Kidney glomerular epithelial cell (primary cell): Measurements from ENCODE around the gene PKD1.
"Not testable (repeated sequence)": the region's sequence is repeated elsewhere in the genome, so short reads cannot be mapped to it uniquely, and the experiment has no call there.

Source experiments
- DNase-seq: peaks from one replicate; lab custom pipeline; 2025; lab: John Stamatoyannopoulos, UW

The PKD1 gene

DNA sequence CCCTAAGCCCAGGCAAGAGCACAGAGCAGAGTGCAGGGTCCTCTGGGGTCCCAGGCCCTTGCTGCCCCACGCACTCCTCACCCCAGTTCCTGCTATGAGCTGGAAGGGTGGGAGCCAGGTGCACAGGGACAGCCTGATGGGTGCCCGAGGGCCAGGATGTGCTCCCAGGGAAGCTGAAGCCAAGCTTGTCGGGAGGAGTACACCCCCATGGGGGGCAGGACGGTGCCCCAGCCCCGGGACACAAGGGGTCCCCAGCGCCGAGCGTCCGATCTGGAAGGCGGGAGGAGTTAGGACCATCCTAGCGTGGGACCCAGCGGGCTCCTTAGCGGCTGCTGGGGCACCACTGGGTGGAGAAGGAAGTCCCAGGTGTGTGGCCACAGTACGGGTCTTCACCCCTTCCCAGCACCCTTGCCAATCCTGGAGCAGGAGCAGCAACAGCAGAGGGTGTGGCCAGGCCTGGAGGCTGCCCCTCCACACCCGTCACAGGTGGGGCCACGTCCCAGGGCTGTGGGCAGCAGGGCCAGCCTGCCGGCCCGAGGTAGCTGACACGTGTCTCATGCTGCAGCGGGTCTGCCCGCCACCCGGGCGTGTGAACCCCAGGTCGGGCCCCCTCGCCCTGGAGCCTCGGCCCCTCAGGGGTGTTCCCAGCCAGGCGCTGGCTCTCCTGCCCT is 11.9 kb downstream of the PKD1 start:
- DNase-seq, result not testable (repeated sequence)

DNA sequence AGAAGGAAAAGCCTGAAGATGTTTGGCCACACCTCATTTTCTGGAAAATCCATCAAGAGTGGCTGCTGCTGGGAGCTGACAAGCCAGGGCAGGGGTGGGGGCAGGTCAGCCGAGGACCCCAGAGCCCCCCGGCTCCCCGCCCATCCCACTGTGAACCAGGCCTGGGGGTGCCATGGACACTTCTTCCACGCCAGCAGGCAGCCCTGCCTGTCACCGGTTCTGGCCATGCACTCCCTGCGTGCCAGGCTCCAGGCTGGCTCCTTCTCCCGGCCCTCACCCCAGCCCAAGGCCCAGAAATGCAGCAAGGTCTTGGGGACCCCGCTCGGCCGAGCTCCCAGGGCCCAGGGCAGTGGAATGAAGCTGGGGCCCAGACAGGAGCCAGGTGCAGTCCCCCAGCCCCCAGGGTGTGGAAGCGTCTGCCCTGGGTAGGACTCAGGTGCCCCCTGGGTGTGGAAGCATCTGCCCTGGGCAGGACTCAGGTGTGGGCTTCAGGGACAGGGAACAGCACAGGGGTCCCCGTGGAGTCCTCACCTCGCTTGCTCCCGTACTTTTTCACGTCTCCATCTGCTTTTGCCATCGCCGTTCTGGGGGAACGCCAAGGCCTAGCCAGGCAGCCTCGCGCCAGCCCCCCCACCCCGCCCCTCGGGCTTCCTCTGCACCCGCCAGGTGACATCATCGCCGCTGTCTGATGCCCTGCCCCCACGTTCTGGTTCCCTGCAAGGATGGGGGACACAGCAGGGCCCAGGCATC is 12.6 kb downstream of the PKD1 start:
- DNase-seq, result not testable (repeated sequence)

- no peak for DNase-seq
Measured at GRCh38 chr16:2122429-2122828, 13.3 kb downstream of the PKD1 start.

DNA sequence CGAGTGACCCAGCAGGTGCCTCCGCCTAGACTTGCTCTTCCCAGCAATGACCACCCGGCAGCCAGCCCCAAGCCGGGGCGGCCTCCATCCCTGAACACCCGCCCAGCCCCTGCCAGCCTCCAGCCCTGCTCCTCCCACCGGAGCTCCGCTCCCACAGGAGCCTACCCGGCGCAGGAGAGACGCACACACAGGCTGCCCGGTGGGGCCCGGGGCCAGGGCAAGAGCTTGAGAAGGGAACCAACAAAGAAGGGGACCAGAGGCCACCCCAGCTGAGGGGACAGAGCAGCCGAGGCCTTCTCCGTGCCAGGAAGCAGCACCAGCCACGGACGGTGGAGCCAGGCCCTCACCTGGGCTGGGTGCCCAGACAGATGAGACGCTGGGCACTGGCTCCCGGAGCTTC is 13.8 kb downstream of the PKD1 start:
- DNase-seq, result no peak

GRCh38 chr16:2121325-2121724 is 14.4 kb downstream of the PKD1 start:
- DNase-seq, result not testable (repeated sequence)

GRCh38 chr16:2117960-2118722 is 17.6 kb downstream of the PKD1 start:
- not testable (repeated sequence) for DNase-seq

GRCh38 chr16:2117341-2117740 is 18.4 kb downstream of the PKD1 start:
- not testable (repeated sequence) for DNase-seq

DNA sequence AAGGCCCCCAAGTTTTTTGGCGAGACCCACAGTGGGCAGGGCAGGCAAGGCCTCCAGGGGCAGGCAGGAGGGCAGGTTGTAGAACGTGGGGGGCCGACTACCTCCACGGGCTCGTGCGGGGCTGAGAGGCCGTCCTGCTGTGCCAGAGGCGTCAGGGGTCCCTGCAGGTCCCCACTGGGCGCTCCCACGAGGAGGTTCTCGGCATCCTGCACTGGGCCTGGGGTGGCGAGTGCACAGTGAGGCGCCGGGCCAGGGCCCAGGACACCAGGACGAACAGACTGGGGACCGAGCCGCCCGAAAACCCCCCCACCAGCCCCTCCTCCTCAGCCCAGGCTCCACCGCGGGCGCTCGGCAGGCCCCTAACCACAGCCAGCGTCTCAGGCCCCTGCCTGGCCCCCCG is 19.3 kb downstream of the PKD1 start:
- DNase-seq, result not testable (repeated sequence)

DNA sequence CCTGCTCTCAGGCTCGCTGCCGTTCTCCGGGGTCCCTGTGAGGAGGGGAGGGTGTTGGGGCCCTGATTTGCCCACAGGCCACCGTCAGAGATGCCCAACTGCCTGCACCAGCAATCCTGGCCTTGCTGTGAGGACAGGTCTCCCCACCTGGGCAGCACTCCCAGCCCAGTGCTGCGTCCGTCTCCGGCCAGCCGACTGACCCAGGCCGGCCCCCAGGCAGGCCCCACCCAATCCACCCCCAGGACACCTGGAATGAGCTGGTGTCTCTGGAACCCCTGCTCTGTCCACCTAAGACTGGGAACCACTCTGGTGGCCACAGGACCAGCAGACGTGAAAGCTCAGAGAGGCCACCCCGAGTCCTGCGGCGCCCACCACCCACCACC is 20.1 kb downstream of the PKD1 start:
- DNase-seq, result no peak

DNA sequence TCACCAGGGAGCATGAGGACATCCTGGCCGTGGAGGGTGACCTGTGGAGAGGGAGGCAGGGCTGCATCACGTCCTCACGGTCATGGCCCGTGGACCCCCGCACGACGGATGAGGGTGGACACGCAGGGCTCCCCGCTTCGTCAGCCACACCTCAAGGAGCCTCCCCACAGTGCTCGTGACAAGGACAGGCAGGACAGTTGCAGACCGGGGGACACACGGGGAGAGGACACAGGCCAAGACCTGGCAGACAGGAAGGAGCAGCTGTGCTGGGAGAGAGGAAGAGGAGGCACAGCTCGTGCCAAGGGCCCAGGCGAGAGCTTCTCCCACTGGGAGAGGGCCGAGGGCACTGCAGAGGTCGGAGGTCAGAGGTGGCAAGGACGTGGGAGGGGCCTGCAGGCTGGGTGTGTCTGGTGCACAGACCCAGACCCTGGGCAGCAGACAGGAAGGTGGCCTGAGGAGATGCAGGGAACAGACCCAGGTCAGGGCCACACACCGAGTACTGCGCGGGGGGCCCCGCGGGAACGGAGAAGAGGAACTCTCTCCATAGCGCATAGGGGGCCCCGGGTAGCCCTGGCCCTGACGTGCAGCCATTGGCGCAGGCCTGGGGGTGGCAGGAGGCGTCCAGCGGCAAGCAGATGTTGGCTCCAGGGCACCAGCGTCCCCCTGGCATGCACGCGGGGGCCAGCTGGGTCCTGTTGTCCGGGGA is 20.7 kb downstream of the PKD1 start:
- DNase-seq, result not testable (repeated sequence)

DNA sequence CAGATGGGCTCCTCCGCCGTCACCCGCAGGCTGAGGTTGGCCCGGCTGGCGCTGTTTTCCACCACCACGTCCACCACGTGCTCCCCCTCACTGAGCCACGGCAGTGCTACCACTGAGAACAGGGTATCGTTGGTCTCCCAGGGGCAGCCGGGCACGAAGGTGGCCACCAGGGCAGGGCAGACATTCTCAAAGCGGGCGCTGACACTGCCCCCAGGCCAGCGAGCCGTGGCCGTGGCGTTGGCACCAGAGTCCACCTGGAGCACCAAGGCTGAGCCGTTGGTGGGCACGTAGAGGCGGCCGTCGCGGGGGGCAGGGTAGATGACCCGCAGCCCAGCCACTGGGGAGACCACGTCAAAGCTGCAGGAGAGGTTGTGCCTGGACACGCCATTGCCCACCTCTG is 21.5 kb downstream of the PKD1 start:
- DNase-seq, result not testable (repeated sequence)

DNA sequence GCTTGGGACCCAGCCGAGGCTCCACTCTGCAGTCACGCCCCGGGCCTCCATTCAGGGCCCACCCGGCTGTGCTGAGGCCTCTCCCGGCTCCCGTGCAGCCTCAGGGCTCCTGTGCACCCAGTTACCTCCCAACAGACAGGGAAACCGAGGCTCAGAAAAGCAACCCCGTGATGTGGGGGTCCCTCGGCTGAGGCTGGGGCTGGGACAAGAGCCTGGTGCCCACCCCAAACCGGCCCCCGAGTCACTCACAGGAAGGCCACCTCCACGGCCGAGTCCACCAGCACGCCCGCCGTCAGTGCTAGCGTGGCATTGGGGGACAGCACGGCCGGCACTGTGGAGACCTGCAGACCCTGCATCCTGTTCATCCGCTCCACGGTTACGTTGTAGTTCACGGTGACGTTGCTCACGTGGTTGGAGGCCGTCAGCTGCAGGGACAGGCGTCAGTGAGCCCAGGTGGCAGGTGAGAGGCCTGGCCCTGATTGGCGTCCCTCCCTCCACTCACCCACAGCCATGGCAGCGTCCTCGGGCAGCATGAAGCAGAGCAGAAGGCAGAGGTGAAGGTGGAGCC is 23.1 kb downstream of the PKD1 start:
- not testable (repeated sequence) for DNase-seq

DNA sequence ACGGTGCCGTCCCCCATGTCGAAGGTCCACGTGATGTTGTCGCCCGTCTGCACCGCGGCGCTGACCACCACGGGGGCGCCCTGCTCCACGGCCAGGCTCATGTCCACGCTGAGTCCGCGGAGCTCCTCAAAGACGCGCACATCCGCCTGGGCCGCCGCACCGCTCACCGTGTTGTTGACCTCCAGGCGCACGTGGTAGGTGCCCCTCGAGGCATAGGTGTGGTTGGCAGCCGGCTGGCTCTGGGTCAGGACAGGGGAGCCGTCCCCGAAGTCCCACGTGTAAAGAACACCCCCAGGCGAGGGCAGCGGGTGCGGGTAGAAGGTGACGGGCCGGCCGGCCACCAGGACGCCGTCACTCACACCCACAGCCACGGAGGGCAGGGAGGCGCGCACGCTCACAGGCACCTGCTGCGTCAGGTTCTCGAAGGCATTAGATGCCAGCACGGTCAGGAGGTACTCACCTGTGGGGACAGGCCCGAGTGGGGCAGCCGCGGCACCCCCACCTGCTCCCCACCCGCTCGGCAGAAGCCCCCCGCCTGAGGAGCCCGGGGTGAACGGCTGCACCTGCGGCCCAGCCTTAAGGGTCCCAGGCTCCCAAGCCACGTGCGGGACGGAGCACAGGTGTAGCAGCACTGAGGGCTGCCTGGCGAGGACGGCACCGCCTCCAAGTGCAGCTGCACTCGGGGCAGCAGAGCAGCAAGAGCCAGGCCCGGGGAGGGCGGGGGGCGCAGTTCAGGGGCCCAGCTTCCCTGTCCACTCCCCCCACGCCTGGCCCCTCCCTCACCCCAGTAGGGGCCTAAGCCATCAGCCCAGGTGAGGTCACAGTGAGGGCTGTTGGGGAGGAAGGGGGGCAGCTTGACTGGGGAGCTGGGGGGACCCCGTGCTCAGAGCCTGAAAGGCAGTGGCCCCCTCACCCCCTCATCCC is 24.0 kb downstream of the PKD1 start:
- not testable (repeated sequence) for DNase-seq

DNA sequence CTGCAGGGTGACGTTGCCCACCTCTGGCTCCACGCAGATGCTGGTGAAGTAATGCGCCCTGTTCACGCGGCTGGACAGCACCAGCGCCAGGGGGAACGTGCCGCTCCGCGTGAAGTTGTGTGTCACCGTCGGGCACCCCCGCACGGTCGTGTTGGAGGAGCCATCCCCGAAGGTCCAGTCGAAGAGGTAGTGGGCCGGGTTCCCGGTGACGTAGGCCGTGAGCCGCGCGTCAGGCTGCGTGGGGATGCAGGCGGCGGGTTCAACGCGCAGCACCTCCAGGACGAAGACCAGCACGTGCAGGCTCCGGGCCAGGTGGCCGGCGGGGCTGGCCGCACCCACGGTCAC is 24.7 kb downstream of the PKD1 start:
- not testable (repeated sequence) for DNase-seq

GRCh38 chr16:2110332-2111008 is 25.2 kb downstream of the PKD1 start:
- not testable (repeated sequence) for DNase-seq

DNA sequence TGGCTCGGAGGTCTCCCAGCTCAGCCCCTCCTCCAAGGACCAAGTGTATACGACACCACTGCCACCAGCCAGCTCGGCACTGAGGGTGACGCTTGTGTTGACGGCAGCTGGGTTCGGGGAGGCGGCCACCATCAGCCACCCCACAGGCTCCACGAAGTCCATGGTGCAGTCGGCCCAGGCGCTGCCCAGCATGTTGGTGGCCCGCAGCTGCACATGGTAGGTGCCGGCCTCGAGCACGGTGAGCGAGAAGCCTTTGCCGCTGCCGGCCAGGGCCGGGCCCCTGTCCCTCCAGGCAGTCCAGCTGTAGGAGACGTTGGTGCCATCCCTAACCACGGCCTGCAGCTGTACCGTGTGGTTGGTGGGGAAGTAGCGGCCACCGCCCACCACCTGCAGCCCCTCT is 25.8 kb downstream of the PKD1 start:
- not testable (repeated sequence) for DNase-seq

DNA sequence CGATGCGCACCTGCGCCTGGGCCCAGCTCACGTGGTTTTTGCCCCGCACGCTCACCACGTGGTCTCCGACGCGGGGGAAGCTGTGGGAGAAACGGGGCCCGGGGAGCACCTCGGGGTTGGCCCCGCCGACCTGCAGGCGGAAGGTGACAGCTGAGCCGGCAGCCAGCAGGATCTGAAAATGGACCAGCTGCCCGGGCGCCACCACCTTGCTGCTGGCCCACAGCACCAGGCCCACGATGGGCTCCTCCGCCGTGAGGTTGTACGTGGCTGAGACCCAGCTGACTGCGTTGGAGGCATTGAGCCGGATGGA is 26.5 kb downstream of the PKD1 start:
- DNase-seq, result not testable (repeated sequence)

GRCh38 chr16:2108446-2109270 is 27.0 kb downstream of the PKD1 start:
- DNase-seq, result not testable (repeated sequence)

GRCh38 chr16:2107791-2108125 is 27.9 kb downstream of the PKD1 start:
- DNase-seq, result not testable (repeated sequence)
